ENCODE measurements around the gene EGR2.

- TF ChIP-seq POLR2A (IDR thresholded peaks at IDR 0.05; ENCODE audit: low read length) (no peak), GATA1 (IDR thresholded peaks at IDR 0.05; ENCODE audit: low read depth, low read length) (no peak)
These were observed 9.9 kb downstream of the EGR2 start for GRCh38 chr10:62806251-62806650.

Measured in erythroblast (primary cell).